Rectal smooth muscle tissue (tissue), 1 donor: Measurements from ENCODE around the gene GATA3.
"Not testable (repeated sequence)": the region's sequence is repeated elsewhere in the genome, so short reads cannot be mapped to it uniquely, and the experiment has no call there.

Source experiments
- H3K27ac ChIP-seq: one replicate; pipeline ENCODE4 v1.7.0; 2013; ENCODE audit warnings: low read depth, low read length, inconsistent platforms
- H3K27me3 ChIP-seq: one replicate; pipeline ENCODE4 v1.7.0; 2013; ENCODE audit warnings: low read length; ENCODE audit not compliant: control insufficient read depth, insufficient read depth
- H3K36me3 ChIP-seq: one replicate; pipeline ENCODE4 v1.7.0; 2013; ENCODE audit warnings: low read length; ENCODE audit not compliant: control insufficient read depth, insufficient read depth
- H3K4me1 ChIP-seq: one replicate; pipeline ENCODE4 v1.7.0; 2013; ENCODE audit warnings: low read length; ENCODE audit not compliant: control insufficient read depth, insufficient read depth
- H3K4me3 ChIP-seq: one replicate; pipeline ENCODE4 v1.7.0; 2013; ENCODE audit warnings: low read length
- H3K9ac ChIP-seq: one replicate; pipeline ENCODE4 v1.7.0; 2013; ENCODE audit warnings: low read length

GATA3 gene

DNA sequence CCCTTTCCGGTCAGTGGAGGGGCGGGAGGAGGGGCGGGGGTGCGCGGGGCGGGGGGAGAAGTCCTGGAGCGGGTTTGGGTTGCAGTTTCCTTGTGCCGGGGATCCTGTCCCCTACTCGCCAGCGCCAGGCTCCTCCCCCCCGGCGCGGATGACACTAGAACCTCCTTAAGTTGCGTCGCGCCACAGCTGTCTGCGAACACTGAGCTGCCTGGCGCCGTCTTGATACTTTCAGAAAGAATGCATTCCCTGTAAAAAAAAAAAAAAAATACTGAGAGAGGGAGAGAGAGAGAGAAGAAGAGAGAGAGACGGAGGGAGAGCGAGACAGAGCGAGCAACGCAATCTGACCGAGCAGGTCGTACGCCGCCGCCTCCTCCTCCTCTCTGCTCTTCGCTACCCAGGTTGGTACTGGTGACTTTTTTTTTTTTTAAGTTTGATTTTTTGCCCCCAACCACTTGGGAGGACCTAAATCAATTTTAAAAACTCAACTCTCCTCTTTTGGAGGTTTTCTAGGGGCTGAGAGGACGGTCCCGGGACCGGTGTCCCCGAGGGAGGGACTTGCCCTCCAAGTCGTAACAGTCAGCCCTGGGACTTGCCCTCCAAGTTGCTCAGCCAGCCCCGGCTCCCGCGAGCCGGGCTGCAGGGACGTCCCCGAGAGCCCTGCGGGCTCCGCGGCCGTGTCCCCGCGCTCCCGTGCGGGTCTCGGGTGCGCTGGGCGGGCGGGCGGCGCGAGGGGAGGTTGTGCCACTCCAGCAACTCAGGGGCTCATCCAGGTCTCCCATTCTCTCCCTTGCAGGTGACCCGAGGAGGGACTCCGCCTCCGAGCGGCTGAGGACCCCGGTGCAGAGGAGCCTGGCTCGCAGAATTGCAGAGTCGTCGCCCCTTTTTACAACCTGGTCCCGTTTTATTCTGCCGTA is at the start of gene GATA3:
GATA3 (plus strand) TSS at position 195 of the 914 bp plus-strand sequence. CDS start 968 bp downstream, outside the sequence.
- Histone ChIP-seq H3K4me3 (peak within 1 kb of the TSS; percentile 46), H3K27me3 (peaks cover 37% of the 10 kb centered on the region), H3K9ac (no peak within 1 kb of the TSS), H3K36me3 (no peaks in the 10 kb centered on the region), H3K4me1 (peaks cover 4% of the 10 kb centered on the region), H3K27ac (no peak within 1 kb of the TSS)

DNA sequence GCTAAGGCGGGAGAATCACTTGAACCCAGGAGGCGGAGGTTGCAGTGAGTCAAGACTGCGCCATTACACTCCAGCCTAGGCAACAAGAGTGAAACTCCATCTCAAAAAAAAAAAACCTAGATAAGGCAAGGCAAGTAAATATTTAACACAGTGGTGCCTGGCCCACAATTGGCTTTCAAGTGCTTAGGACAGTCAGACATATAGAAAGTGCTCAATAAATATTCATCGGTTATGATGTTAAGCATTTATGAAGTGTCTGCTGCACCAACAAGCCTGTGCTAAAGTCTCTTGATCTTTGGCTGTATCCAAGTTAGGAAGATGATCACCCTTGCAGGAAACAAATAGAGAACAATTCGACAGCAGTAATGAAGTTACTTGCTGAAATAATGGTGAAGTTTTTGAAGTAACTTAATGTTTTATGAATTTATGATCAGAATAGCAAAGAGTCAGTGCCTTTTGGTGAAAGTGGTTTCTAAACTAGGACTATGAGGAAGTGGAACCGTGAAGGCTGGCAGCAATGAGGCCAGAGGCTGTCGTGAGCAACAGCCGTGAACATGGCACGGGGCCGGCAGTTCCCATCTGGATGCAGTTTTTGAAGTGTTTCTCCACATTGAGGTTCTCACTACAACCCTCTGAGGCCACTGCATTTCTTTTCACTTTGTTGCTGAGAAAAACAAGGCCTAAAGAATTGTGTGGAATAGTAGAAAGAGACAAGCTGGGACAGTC is 48.1 kb upstream of the GATA3 start:
- no peaks in the 10 kb centered on the region for H3K27me3 ChIP-seq
- H3K4me3 ChIP-seq = no peak overlapping the region
- H3K36me3 ChIP-seq = peaks cover under 1% of the 10 kb centered on the region
- no peaks in the 10 kb centered on the region for H3K4me1 ChIP-seq
- H3K9ac ChIP-seq = no peak overlapping the region
- no peak overlapping the region for H3K27ac ChIP-seq

DNA sequence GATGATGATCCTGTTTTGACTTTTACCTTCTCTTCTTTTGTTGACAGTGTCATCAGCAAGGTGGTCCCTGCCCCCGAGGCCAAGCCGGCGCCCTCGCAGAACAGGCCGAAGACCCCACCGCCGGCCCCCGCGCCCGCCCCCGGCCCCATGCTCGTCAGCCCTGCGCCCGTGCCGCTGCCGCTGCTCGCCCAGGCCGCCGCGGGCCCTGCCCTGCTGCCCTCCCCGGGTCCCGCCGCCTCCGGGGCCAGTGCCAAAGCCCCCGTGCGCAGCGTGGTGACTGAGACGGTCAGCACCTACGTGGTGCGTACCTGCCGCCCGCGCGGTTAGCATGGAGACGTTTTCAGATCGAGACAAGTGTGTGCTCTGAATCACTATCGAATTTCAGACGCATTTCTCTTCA is 45.5 kb upstream of the GATA3 start:
- peaks cover 3% of the 10 kb centered on the region for H3K36me3 ChIP-seq
- no peak overlapping the region for H3K9ac ChIP-seq
- H3K4me1 ChIP-seq = no peaks in the 10 kb centered on the region
- no peaks in the 10 kb centered on the region for H3K27me3 ChIP-seq
- H3K4me3 ChIP-seq = no peak overlapping the region
- no peak overlapping the region for H3K27ac ChIP-seq

DNA sequence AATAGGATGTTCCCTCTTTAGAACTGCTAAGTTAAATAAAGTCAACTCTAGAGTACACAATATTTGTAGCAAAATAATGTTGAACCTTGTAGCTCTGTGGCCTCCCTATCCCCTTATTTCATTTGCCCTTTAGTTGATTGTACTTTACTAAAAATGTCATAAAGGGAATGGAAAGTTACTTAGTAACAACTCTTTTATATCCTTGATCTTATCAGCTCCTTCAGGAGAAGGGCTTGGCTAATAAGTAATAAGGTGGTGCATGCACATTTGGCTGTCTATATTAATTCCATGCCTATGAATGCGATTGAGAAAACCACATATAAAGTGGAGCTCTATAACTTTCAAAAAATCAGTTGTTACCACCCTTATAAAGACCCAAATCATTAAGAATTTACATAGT is 41.5 kb upstream of the GATA3 start:
- H3K4me3 ChIP-seq = no peak overlapping the region
- H3K36me3 ChIP-seq = peaks cover 6% of the 10 kb centered on the region
- H3K9ac ChIP-seq = no peak overlapping the region
- no peaks in the 10 kb centered on the region for H3K27me3 ChIP-seq
- no peaks in the 10 kb centered on the region for H3K4me1 ChIP-seq
- H3K27ac ChIP-seq = no peak overlapping the region

DNA sequence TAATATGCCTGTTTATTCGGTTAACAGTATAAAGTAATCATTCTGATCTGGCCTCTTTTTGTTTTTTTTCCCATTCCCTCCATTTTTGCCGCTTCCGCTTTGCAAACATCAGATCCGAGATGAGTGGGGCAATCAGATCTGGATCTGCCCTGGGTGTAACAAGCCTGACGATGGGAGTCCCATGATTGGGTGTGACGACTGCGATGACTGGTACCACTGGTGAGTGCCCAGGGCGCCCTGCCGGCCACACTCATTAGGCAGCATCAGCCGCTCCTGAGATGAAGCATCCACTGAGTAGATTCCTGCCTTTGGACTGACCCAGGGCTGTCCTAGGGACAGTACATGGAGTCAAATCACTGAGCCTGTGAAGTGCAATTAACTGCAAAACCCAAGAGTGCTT is 40.9 kb upstream of the GATA3 start:
- no peak overlapping the region for H3K27ac ChIP-seq

DNA sequence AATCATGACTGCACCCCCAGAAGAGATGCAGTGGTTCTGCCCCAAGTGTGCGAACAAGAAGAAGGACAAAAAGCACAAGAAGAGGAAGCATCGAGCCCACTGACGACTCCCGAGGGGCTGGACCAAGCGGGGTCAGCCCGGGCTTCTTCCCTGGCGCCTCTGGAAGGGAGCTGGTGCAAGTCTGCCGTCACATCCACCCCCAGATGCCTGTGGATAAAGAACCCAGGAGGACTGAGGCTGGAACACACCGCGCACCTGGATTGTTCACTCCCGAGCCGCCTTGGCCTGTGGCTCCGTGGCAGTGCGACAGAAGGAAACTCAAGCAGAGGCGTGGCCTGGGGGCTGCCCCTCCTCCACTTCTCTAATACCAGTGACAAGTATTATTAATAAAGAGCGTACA is 39.8 kb upstream of the GATA3 start:
- Histone ChIP-seq H3K4me3 (no peak overlapping the region), H3K4me1 (no peaks in the 10 kb centered on the region), H3K27ac (no peak overlapping the region), H3K27me3 (no peaks in the 10 kb centered on the region), H3K9ac (no peak overlapping the region), H3K36me3 (peaks cover 6% of the 10 kb centered on the region)

More for the DNA sequence above, 40.9 kb upstream of the GATA3 start:
- Histone ChIP-seq H3K9ac (no peak overlapping the region), H3K27me3 (no peaks in the 10 kb centered on the region), H3K36me3 (peaks cover 6% of the 10 kb centered on the region), H3K4me3 (no peak overlapping the region), H3K4me1 (no peaks in the 10 kb centered on the region)

DNA sequence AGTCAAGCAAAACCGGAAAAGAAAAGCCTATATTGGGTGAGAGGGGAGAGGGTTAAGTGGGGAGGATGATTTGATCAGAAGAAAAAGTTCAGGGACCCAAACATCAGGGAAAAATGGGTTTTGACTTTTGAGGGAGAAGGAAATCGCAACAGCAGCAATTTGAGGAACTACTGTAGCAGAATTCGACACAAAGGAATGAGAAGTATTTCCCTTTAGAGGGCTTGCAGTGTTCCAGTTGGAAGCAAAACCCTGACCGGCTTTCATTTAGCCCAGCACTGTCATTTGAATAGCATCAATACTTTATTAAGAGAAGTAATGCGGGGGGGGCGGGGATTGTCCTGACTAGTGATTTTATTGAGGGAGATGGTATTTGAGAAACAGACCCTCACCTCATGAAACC is 37.2 kb upstream of the GATA3 start:
- Histone ChIP-seq H3K27me3 (no peaks in the 10 kb centered on the region), H3K9ac (no peak overlapping the region), H3K4me1 (no peaks in the 10 kb centered on the region), H3K36me3 (peaks cover 3% of the 10 kb centered on the region), H3K4me3 (no peak overlapping the region), H3K27ac (no peak overlapping the region)

DNA sequence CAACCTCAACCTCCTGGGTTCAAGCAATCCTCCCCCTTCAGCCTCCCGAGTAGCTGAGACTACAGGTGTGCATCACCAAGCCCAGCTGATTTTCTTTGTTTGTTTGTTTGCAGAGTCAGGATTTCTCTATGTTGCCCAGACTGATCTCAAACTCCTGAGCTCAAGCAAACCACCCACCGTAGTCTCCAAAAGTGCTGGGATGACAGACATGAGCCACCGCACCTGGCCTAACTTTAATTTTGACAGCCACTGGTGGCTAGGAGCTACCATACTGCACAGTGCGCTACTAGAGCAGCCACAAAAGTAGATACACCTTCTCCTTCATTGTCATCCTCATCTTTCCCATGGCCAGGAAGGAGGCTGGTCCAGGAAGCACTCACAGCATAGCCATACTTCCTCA is 31.2 kb upstream of the GATA3 start:
- no peak overlapping the region for H3K27ac ChIP-seq
- no peaks in the 10 kb centered on the region for H3K27me3 ChIP-seq
- H3K4me3 ChIP-seq = no peak overlapping the region
- H3K36me3 ChIP-seq = no peaks in the 10 kb centered on the region
- no peak overlapping the region for H3K9ac ChIP-seq
- H3K4me1 ChIP-seq = no peaks in the 10 kb centered on the region

DNA sequence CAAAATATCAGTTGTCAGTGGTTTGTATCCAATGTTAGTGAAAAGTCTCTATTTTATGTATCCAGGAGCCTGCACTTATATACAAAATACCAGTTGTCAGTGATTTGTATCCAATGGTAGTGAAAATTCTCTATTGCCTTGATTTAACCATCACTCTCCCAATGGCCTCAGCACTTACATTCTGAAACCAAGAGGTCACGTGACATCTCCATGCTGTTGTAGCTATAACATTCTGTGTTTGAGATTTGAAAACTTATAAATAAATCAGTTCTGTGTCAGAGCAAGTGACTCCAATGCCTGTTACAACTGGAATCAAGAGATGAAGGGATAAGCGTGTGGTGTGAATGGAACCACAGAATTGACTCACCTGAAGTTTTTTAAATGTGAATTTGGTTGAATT is 30.6 kb upstream of the GATA3 start:
- no peaks in the 10 kb centered on the region for H3K36me3 ChIP-seq
- H3K27ac ChIP-seq = no peak overlapping the region
- no peak overlapping the region for H3K9ac ChIP-seq
- no peak overlapping the region for H3K4me3 ChIP-seq
- H3K27me3 ChIP-seq = no peaks in the 10 kb centered on the region
- H3K4me1 ChIP-seq = no peaks in the 10 kb centered on the region

DNA sequence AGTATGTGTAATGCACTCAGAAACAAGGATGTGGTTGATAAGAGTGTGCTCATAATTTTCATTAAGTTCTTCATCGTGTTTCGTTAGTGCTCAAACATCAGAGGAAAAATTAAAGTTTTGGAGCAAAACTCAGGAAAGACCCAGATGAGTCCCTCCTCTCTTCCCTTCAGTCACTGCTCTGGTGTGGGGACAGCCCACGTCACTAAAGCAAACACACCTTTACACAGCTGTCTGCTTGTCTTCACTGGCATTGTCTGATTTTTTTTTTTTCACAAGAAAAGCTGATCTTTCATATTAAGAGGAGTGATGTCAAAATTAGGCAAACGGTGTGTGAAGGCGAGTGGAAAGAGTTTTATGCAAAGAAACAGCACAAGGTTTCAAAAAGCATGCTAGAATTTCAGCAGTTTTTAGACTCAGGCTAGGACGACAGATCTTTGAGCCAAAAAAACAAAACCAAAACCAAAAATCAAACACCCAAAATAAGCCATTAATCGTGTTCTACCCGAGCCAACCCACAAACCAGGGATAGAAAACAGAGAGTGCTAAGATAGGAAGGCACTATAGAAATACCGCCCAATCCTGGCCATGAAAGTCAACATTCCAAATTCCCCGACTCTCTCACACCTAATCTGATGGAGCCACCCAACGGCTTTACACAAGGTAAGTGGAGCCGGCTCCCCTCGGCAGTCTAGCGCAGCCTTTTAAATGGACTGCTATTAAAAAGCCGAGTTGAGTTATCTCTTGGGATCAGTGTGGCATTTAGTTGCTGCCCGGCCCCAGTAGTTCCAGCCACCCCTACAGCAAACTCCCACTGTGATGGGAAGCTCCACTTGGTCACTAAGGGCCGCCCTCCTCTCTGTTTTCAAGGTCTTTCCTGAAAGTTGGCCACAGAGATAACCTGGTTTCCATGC is 27.9 kb upstream of the GATA3 start:
- no peak overlapping the region for H3K27ac ChIP-seq
- no peaks in the 10 kb centered on the region for H3K27me3 ChIP-seq
- H3K36me3 ChIP-seq = no peaks in the 10 kb centered on the region
- no peak overlapping the region for H3K9ac ChIP-seq
- H3K4me1 ChIP-seq = no peaks in the 10 kb centered on the region
- no peak overlapping the region for H3K4me3 ChIP-seq

DNA sequence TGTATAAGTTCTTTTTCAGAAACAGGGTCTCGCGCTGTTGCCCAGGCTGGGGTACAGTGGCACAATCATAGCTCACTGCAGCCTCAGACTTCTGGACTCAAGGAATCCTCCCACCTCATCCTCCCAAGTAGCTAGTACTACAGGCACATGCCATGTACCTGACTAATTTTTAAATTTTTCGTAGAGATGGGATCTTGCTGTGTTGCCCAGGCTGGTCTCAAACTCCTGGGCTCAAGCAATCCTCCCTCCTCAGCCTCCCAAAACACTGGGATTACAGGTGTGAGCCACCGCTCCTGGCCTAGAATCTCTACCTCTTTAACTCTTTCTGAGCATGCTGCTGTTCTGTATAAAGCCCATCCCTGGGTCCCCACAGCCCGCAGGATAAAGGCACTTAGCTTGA is 23.3 kb upstream of the GATA3 start:
- H3K27ac ChIP-seq, H3K4me1 ChIP-seq, H3K4me3 ChIP-seq, H3K36me3 ChIP-seq, H3K9ac ChIP-seq: not testable (repeated sequence)
- H3K27me3 ChIP-seq = peaks cover 25% of the 10 kb centered on the region

DNA sequence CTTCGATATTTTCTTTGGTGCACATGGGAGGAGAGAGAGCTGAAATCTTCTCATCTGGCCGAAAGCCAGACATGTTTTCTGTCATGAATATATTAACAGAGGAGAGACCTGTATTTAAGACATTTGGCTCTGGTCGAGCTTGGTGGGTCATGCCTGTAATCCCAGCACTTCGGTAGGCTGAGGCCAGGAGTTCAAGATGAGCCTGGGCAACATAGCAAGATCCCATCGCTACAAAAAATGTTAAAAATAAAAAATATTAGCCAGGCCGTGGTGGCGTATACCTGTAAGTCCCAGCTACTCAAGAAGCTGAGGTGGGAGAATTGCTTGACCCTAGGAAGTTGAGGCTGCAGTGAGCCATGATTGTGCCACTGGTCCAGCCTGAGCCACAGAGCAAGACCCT is 21.9 kb upstream of the GATA3 start:
- Histone ChIP-seq H3K9ac (no peak overlapping the region), H3K27ac (no peak overlapping the region), H3K4me3 (no peak overlapping the region), H3K4me1 (peaks cover 2% of the 10 kb centered on the region), H3K36me3 (no peaks in the 10 kb centered on the region), H3K27me3 (peaks cover 37% of the 10 kb centered on the region)
